Heart right ventricle (tissue), 16 donors: Measurements from ENCODE around the gene CDC42EP3. TPM values are rescaled to one million over a fixed set of nuclear protein-coding genes. Genes with fewer than 3 reads are reported as not detected.
A peak's percentile ranks its signal among the peaks of the same experiment; 100 is the strongest.

ENCODE experiments used
- ATAC-seq, 8 donors: fragments of 200-7000 bp; cut with Tn5 transposase; one replicate each; pipeline ENCODE4 v1.9.1; 2020; ENCODE audit warnings: mild to moderate bottlenecking in 8 of 8, moderate library complexity in 8 of 8, moderate number of reproducible peaks in 1 of 8
- DNase-seq, 2 donors: peaks; one replicate each; pipeline ENCODE4 v3.0.0-alpha.2; 2020
- H3K27ac ChIP-seq, 10 donors: fragments of 200-600 bp; sonication (generic) in 2 of 10; one replicate each; pipeline versions ENCODE4 v1.5.0 to v1.8.0; 2020 to 2022; ENCODE audit warnings: mild to moderate bottlenecking in 3 of 10
- H3K27me3 ChIP-seq, 7 donors: fragments of 200-600 bp; one replicate each; pipeline ENCODE4 v1.8.0; 2021 to 2022; ENCODE audit warnings: mild to moderate bottlenecking in 2 of 7
- H3K36me3 ChIP-seq, 9 donors: fragments of 200-600 bp; sonication (generic) in 1 of 9; one replicate each; pipeline versions ENCODE4 v1.5.0 to v1.8.0; 2020 to 2022; ENCODE audit warnings: mild to moderate bottlenecking in 2 of 9
- H3K4me1 ChIP-seq, 9 donors: fragments of 200-600 bp; sonication (generic) in 1 of 9; one replicate each; pipeline versions ENCODE4 v1.5.0 to v1.8.0; 2020 to 2022; ENCODE audit warnings: mild to moderate bottlenecking in 4 of 9
- H3K4me3 ChIP-seq, 10 donors: fragments of 200-600 bp; sonication (generic) in 2 of 10; one replicate each; pipeline versions ENCODE4 v1.5.0 to v1.8.0; 2020 to 2022; ENCODE audit warnings: mild to moderate bottlenecking in 7 of 10, moderate library complexity in 2 of 10
- H3K9me3 ChIP-seq, 11 donors: fragments of 200-600 bp in 10 of 11; sonication (generic) in 2 of 11; one replicate each; pipeline versions ENCODE4 v1.5.0 to v1.8.0; 2013 to 2022; ENCODE audit warnings: mild to moderate bottlenecking in 2 of 11, control low read depth in 1 of 11, moderate library complexity in 1 of 11
- WGBS, 2 donors: extraction: QIAGEN DNeasy Blood & Tissue Kit; methylation state at CpG; one replicate each; pipeline ENCODE4 v1.1.7; 2013; ENCODE audit warnings: inconsistent platforms in 1 of 2; 5-methylcytosine and 5-hydroxymethylcytosine counted together
- intact Hi-C, 10 donors: fragments of 100-400 bp; cut with DNase I; formaldehyde crosslinking; loops; one replicate each; pipeline versions ENCODE4 v1.11.1 to v1.14.2; 2022
- polyA plus RNA-seq, 2 donors: library from polyadenylated mRNA; stranded (reverse); fragments of 200-250 nt; gene quantifications; one replicate each; pipeline ENCODE4 v1.2.3, GENCODE V29; 2013
- total RNA-seq, 10 donors: library from RNA; stranded (reverse); fragmentation: NEBNext Ultra II Directional in 3 of 10; extraction: Animal tissue kit (Norgen Biotek cat#: 25700) in 3 of 10; gene quantifications; one replicate each; pipeline versions ENCODE4 v1.2.1 to v1.2.4, GENCODE V29; 2021 to 2023
- TF ChIP-seq, protein P1 (sequence below), 9 donors: fragments of 200-600 bp; sonication (generic) in 2 of 9; IDR thresholded peaks; one replicate each; pipeline versions ENCODE4 v1.5.0 to v1.8.0; 2021 to 2022; ENCODE audit warnings: antibody characterized with exemption in 9 of 9, mild to moderate bottlenecking in 5 of 9, moderate library complexity in 1 of 9
- donor health status: Arrhythmogenic right ventricular cardiomyopathy.
- donor health status: ischemic (EF 13 %, LVEDD 7.1; RV severe dilation, severe dysfunction).
- donor health status: healthy with polysubstance abuse.
- donor health status: DM: no; HTN: yes; CAD: no.
- donor health status: DM: no; HTN: no; CAD: no.
- donor health status: ischemic (EF 25% LVEDD 6.9; RV normal size, moderate dysfunction).
- donor health status: ischemic (EF 25% LVEDD 5.7; RV mildly dilated, moderate dysfunction).
- donor health status: healthy.
- donor health status: DM: yes; HTN: yes; CAD: no.
- donor health status: Ischemic cardiomyopathy.
- donor health status: ischemic (EF 35%, LVEDD 5.7; RV mildly dilated, moderate dysfunction).
- donor health status: nonischemic (EF 11% LVEDD 7.7; RV severe dilation, severe dysfunction).
- donor health status: DM: yes; HTN: yes; CAD: no.
- donor health status: PGD.
- donor health status: ischemic (EF 29% LVEDD 5.4; RV normal size, mild dysfunction).
- donor health status: nonischemic (EF 23%, LVEDD 6.1; RV moderate dilation, normal function).

Gene CDC42EP3
- total and polyA plus RNA-seq, 12 donors: 28.4 to 188 (median 120) TPM

DNA sequence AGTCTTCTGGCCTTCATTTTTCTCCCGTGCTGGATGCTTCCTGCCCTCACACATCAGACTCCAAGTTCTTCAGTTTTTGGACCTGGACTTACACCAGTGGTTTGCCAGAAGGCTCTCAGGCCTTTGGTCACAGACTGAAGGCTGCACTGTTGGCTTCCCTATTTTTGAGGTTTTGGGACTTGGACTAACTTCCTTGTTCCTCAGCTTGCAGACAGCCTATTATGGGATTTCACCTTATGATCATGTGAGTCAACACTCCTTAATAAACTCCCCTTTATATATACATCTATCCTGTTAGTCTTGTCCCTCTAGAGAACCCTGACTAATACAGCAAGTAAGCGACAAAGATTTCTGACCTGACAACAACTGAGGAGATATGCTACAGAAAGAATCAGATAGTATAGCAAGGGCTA lies 7.2 kb downstream of the CDC42EP3 start:
- WGBS, 2 donors: 32 to 33% methylated on average over 2 of the region's 2 CpGs
- Histone ChIP-seq H3K27ac (peak overlapping the region in 6 of 10 donors; percentile 23 to 99 (median 77)), H3K4me1 (peaks cover 6 to 100% (median 96%) of the 10 kb centered on the region in 9 donors)

GRCh38 chr2:37663390-37663789 lies 8.1 kb downstream of the CDC42EP3 start:
- DNase-seq: no peak
- H3K4me1 ChIP-seq: peaks cover 12 to 100% (median 97%) of the 10 kb centered on the region in 9 donors
- WGBS, 2 donors: 57 to 71% methylated on average over 7 of the region's 7 CpGs
- no peak overlapping the region for H3K4me3 ChIP-seq
- peak overlapping the region in 7 of 10 donors; percentile 38 to 99 (median 91) for H3K27ac ChIP-seq
- intact Hi-C loops: loop anchor here in 2 of 10 donors (10.0 kb wide), 2 partner anchors 129 to 249 kb away; no protein-coding TSS in a partner anchor
- H3K27me3 ChIP-seq: no peaks in the 10 kb centered on the region
- peaks cover 0 to 35% (median 0%) of the 10 kb centered on the region in 9 donors for H3K36me3 ChIP-seq
- no peak for ATAC-seq
- no peaks in the 10 kb centered on the region for H3K9me3 ChIP-seq
- TF ChIP-seq, protein P1, sequence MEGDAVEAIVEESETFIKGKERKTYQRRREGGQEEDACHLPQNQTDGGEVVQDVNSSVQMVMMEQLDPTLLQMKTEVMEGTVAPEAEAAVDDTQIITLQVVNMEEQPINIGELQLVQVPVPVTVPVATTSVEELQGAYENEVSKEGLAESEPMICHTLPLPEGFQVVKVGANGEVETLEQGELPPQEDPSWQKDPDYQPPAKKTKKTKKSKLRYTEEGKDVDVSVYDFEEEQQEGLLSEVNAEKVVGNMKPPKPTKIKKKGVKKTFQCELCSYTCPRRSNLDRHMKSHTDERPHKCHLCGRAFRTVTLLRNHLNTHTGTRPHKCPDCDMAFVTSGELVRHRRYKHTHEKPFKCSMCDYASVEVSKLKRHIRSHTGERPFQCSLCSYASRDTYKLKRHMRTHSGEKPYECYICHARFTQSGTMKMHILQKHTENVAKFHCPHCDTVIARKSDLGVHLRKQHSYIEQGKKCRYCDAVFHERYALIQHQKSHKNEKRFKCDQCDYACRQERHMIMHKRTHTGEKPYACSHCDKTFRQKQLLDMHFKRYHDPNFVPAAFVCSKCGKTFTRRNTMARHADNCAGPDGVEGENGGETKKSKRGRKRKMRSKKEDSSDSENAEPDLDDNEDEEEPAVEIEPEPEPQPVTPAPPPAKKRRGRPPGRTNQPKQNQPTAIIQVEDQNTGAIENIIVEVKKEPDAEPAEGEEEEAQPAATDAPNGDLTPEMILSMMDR (IDR thresholded peaks at IDR 0.05): no peak

More for the DNA sequence above, 7.2 kb downstream of the CDC42EP3 start:
- intact Hi-C loops: loop anchor here in 2 of 10 donors (10.0 kb wide), 2 partner anchors 129 to 249 kb away; no protein-coding TSS in a partner anchor
- no peak for DNase-seq
- ATAC-seq: peak in 1 of 8 donors; percentile 2
- Histone ChIP-seq H3K36me3 (peaks cover 0 to 35% (median 0%) of the 10 kb centered on the region in 9 donors), H3K9me3 (no peaks in the 10 kb centered on the region), H3K27me3 (no peaks in the 10 kb centered on the region), H3K4me3 (no peak overlapping the region)
- TF ChIP-seq, protein P1 (IDR thresholded peaks at IDR 0.05): no peak

- Histone ChIP-seq H3K9me3 (no peaks in the 10 kb centered on the region), H3K4me1 (peaks cover 28 to 100% (median 97%) of the 10 kb centered on the region in 9 donors), H3K4me3 (peak overlapping the region in 1 of 10 donors; percentile 14), H3K27ac (peak overlapping the region; percentile 8 to 99 (median 88)), H3K36me3 (peaks cover 0 to 35% (median 0%) of the 10 kb centered on the region in 9 donors), H3K27me3 (no peaks in the 10 kb centered on the region)
- no peak for ATAC-seq
- intact Hi-C loops: loop anchor here in 3 of 10 donors (10.0 kb wide), 2 partner anchors 125 to 245 kb away; no protein-coding TSS in a partner anchor
- 42 to 58% methylated on average over 5 of the region's 5 CpGs for WGBS, 2 donors
- TF ChIP-seq, protein P1 (IDR thresholded peaks at IDR 0.05): no peak
- no peak for DNase-seq
Measured at GRCh38 chr2:37659723-37660122, 11.7 kb downstream of the CDC42EP3 start.

DNA sequence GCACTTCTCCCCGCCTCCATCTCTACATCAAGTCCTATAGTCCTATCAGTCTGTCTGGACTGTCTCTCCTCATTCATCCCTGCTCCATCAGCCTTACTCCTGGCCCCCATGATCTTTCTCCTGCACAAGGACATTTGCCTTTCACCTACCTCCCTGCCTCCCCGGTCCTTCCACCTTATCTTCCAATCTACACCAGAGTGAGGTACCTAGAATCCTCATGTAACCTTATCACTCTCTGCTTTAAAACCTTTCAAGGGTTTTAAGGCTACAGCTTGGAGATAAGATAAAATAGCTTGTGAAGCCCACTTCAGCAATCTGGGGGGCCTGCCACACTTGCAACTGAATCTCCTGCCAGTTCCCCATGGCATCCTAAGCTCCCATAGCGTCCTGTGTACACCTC lies 12.8 kb downstream of the CDC42EP3 start:
- Histone ChIP-seq H3K27me3 (no peaks in the 10 kb centered on the region), H3K4me3 (no peak overlapping the region), H3K9me3 (no peaks in the 10 kb centered on the region), H3K27ac (peak overlapping the region; percentile 42 to 99 (median 88)), H3K36me3 (peaks cover 0 to 35% (median 0%) of the 10 kb centered on the region in 9 donors), H3K4me1 (peaks cover 32 to 100% (median 97%) of the 10 kb centered on the region in 9 donors)
- TF ChIP-seq, protein P1 (IDR thresholded peaks at IDR 0.05): no peak
- 66 to 73% methylated on average over 3 of the region's 3 CpGs for WGBS, 2 donors
- ATAC-seq: no peak
- intact Hi-C loops: loop anchor here in 1 of 10 donors (10.0 kb wide), 1 partner anchor 244 kb away; no protein-coding TSS in a partner anchor
- no peak for DNase-seq
